Measurements from ENCODE around the gene MAGOH.

DNA sequence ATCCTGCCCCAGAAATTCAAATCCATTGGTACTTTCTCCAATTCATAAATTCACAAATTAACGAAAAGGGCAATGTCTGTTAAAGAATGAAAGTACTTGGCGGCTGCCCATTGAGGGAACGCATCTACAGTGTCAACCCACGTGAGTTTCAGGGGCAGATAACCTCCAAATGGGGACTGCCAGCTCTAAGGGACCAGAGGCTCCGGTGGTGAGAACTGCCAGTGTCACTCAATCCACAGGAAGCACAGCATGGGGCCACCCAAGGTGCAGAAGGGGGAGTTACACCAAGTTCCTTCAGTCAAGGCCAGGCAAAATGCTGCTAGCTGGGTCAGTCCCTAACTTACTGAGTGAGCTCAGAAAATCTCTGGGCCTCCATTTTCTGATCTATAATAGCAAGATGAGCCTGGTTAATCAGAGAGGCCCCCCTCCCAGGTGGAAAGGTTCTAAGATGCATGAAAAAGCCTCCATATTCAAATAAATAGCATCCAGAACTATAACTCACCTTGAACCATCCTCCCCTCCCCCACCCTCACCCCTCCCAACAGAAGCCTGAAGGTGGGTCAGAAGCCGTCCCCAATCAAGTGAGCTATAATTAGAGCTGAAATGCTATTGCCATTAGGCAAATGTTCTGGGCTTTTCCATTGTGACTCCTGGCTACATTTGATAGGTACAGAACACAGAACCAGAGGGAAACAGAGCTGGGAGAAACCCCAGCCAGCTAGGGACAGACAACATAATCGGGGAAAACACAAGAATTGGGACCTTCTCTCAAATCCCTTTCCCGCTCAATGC, 47.8 kb upstream of the MAGOH start:
- TF ChIP-seq POLR2A (IDR thresholded peaks at IDR 0.05; ENCODE audit: low read length) (no peak), GATA1 (IDR thresholded peaks at IDR 0.05; ENCODE audit: low read depth, low read length) (no peak)

All from erythroblast (primary cell).